ENCODE measurements around the gene SLC6A17. TPM values are rescaled to one million over a fixed set of nuclear protein-coding genes. Genes with fewer than 3 reads are reported as not detected.

SLC6A17 gene
- total and polyA plus RNA-seq, 2 experiments from 2014 or later: 0.03 to 0.17 TPM

DNA sequence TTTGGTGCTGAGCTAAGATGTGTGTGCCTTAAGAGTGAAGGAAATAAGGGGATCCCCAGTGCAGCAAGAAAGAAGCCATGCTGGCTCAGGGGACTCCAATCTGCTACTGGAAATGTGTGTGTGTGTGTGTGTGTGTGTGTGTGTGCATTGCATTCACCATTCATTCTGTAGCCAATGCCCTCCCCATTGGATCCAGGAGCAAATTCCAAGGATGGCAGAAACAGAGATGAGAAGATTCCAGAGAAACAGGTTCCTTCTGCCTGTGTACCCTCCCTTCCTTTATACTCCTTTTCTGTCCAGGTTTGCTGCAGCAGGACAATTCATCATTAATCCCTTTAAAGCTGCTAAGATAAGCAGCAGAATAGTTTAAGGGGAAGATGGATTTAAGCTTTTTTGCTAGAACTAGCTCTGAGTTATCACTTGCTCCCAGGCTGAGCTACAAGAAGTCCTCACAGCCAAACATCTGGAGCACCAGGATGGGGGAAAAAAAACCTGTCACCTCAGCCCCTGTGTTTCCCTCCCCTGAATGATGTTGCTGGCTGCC, 3.2 kb downstream of the SLC6A17 start:
- no peaks in the 10 kb centered on the region for H3K79me2 ChIP-seq (replicated peaks; ENCODE audit: insufficient read depth)
- H3K4me3 Mint-ChIP-seq: no peak overlapping the region
- H3K27ac ChIP-seq (ENCODE audit: low read depth): no peak overlapping the region
- H2AFZ ChIP-seq: no peak overlapping the region
- H3K4me2 ChIP-seq: no peak overlapping the region
- peaks cover 74% of the 10 kb centered on the region for H3K27me3 ChIP-seq (ENCODE audit: insufficient read depth)
- H3F3A ChIP-seq (replicated peaks; ENCODE audit: low read depth): no peaks in the 10 kb centered on the region
- peaks cover 8% of the 10 kb centered on the region; the same call in 1 of the 2 replicates for H3K4me1 ChIP-seq (ENCODE audit: insufficient read depth)
- H3K36me3 Mint-ChIP-seq (ENCODE audit: low read depth): no peaks in the 10 kb centered on the region; the same call in 2 of the 3 replicates
- TF ChIP-seq EZH2phosphoT487 (IDR thresholded peaks at IDR 0.05; ENCODE audit: unreplicated experiment) (no peak), NANOG (IDR thresholded peaks at IDR 0.05; ENCODE audit: borderline replicate concordance) (no peak), STAT1 (IDR thresholded peaks at IDR 0.05; ENCODE audit: unreplicated experiment) (no peak), ZNF331 (CRISPR knock-in tag; IDR thresholded peaks at IDR 0.05; ENCODE audit: low read depth) (no peak), ZNF114 (CRISPR knock-in tag; IDR thresholded peaks at IDR 0.05) (no peak), JUNB (IDR thresholded peaks at IDR 0.05; ENCODE audit: unreplicated experiment) (no peak), EZH2 (IDR thresholded peaks at IDR 0.05; ENCODE audit: low read depth, unreplicated experiment) (no peak), CREB1 (CRISPR knock-in tag; IDR thresholded peaks at IDR 0.05; ENCODE audit: low read depth) (no peak), POLR2AphosphoS5 (IDR thresholded peaks at IDR 0.05; ENCODE audit: low read depth) (no peak)
- TF ChIP-seq, protein P1, sequence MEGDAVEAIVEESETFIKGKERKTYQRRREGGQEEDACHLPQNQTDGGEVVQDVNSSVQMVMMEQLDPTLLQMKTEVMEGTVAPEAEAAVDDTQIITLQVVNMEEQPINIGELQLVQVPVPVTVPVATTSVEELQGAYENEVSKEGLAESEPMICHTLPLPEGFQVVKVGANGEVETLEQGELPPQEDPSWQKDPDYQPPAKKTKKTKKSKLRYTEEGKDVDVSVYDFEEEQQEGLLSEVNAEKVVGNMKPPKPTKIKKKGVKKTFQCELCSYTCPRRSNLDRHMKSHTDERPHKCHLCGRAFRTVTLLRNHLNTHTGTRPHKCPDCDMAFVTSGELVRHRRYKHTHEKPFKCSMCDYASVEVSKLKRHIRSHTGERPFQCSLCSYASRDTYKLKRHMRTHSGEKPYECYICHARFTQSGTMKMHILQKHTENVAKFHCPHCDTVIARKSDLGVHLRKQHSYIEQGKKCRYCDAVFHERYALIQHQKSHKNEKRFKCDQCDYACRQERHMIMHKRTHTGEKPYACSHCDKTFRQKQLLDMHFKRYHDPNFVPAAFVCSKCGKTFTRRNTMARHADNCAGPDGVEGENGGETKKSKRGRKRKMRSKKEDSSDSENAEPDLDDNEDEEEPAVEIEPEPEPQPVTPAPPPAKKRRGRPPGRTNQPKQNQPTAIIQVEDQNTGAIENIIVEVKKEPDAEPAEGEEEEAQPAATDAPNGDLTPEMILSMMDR (conservative IDR thresholded peaks at IDR 0.05; ENCODE audit: low read depth in 2 of 2): no peak
- TF ChIP-seq, protein P2, sequence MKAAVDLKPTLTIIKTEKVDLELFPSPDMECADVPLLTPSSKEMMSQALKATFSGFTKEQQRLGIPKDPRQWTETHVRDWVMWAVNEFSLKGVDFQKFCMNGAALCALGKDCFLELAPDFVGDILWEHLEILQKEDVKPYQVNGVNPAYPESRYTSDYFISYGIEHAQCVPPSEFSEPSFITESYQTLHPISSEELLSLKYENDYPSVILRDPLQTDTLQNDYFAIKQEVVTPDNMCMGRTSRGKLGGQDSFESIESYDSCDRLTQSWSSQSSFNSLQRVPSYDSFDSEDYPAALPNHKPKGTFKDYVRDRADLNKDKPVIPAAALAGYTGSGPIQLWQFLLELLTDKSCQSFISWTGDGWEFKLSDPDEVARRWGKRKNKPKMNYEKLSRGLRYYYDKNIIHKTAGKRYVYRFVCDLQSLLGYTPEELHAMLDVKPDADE (IDR thresholded peaks at IDR 0.05): no peak
- TF ChIP-seq, protein P3, sequence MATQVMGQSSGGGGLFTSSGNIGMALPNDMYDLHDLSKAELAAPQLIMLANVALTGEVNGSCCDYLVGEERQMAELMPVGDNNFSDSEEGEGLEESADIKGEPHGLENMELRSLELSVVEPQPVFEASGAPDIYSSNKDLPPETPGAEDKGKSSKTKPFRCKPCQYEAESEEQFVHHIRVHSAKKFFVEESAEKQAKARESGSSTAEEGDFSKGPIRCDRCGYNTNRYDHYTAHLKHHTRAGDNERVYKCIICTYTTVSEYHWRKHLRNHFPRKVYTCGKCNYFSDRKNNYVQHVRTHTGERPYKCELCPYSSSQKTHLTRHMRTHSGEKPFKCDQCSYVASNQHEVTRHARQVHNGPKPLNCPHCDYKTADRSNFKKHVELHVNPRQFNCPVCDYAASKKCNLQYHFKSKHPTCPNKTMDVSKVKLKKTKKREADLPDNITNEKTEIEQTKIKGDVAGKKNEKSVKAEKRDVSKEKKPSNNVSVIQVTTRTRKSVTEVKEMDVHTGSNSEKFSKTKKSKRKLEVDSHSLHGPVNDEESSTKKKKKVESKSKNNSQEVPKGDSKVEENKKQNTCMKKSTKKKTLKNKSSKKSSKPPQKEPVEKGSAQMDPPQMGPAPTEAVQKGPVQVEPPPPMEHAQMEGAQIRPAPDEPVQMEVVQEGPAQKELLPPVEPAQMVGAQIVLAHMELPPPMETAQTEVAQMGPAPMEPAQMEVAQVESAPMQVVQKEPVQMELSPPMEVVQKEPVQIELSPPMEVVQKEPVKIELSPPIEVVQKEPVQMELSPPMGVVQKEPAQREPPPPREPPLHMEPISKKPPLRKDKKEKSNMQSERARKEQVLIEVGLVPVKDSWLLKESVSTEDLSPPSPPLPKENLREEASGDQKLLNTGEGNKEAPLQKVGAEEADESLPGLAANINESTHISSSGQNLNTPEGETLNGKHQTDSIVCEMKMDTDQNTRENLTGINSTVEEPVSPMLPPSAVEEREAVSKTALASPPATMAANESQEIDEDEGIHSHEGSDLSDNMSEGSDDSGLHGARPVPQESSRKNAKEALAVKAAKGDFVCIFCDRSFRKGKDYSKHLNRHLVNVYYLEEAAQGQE (IDR thresholded peaks at IDR 0.05; ENCODE audit: unreplicated experiment): no peak
- TF ChIP-seq, protein P4, sequence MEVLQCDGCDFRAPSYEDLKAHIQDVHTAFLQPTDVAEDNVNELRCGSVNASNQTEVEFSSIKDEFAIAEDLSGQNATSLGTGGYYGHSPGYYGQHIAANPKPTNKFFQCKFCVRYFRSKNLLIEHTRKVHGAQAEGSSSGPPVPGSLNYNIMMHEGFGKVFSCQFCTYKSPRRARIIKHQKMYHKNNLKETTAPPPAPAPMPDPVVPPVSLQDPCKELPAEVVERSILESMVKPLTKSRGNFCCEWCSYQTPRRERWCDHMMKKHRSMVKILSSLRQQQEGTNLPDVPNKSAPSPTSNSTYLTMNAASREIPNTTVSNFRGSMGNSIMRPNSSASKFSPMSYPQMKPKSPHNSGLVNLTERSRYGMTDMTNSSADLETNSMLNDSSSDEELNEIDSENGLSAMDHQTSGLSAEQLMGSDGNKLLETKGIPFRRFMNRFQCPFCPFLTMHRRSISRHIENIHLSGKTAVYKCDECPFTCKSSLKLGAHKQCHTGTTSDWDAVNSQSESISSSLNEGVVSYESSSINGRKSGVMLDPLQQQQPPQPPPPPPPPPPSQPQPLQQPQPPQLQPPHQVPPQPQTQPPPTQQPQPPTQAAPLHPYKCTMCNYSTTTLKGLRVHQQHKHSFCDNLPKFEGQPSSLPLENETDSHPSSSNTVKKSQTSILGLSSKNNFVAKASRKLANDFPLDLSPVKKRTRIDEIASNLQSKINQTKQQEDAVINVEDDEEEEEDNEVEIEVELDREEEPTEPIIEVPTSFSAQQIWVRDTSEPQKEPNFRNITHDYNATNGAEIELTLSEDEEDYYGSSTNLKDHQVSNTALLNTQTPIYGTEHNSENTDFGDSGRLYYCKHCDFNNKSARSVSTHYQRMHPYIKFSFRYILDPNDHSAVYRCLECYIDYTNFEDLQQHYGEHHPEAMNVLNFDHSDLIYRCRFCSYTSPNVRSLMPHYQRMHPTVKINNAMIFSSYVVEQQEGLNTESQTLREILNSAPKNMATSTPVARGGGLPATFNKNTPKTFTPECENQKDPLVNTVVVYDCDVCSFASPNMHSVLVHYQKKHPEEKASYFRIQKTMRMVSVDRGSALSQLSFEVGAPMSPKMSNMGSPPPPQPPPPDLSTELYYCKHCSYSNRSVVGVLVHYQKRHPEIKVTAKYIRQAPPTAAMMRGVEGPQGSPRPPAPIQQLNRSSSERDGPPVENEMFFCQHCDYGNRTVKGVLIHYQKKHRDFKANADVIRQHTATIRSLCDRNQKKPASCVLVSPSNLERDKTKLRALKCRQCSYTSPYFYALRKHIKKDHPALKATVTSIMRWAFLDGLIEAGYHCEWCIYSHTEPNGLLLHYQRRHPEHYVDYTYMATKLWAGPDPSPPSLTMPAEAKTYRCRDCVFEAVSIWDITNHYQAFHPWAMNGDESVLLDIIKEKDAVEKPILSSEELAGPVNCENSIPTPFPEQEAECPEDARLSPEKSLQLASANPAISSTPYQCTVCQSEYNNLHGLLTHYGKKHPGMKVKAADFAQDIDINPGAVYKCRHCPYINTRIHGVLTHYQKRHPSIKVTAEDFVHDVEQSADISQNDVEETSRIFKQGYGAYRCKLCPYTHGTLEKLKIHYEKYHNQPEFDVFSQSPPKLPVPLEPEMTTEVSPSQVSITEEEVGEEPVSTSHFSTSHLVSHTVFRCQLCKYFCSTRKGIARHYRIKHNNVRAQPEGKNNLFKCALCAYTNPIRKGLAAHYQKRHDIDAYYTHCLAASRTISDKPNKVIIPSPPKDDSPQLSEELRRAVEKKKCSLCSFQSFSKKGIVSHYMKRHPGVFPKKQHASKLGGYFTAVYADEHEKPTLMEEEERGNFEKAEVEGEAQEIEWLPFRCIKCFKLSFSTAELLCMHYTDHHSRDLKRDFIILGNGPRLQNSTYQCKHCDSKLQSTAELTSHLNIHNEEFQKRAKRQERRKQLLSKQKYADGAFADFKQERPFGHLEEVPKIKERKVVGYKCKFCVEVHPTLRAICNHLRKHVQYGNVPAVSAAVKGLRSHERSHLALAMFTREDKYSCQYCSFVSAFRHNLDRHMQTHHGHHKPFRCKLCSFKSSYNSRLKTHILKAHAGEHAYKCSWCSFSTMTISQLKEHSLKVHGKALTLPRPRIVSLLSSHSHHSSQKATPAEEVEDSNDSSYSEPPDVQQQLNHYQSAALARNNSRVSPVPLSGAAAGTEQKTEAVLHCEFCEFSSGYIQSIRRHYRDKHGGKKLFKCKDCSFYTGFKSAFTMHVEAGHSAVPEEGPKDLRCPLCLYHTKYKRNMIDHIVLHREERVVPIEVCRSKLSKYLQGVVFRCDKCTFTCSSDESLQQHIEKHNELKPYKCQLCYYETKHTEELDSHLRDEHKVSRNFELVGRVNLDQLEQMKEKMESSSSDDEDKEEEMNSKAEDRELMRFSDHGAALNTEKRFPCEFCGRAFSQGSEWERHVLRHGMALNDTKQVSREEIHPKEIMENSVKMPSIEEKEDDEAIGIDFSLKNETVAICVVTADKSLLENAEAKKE (CRISPR knock-in tag; IDR thresholded peaks at IDR 0.05): no peak
- H3K9me2 ChIP-seq (ENCODE audit: insufficient read depth): no peaks in the 10 kb centered on the region
- H3K27ac Mint-ChIP-seq: no peak overlapping the region
- no peak overlapping the region for H3K4me3 ChIP-seq
- H3K4me1 Mint-ChIP-seq: peaks cover 11% of the 10 kb centered on the region
- no peaks in the 10 kb centered on the region for H3K36me3 ChIP-seq (ENCODE audit: insufficient read depth)
- no peaks in the 10 kb centered on the region; the same call in 2 of the 3 replicates for H3K9me3 Mint-ChIP-seq
- no peak for DNase-seq (ENCODE audit: low spot score)
- H4K20me1 ChIP-seq (replicated peaks; ENCODE audit: insufficient read depth): peaks cover 13% of the 10 kb centered on the region; the same call in 1 of the 2 replicates
- no peak for ATAC-seq
- H3K27me3 Mint-ChIP-seq (ENCODE audit: insufficient read depth, low read depth, poor library complexity): peaks cover 42% of the 10 kb centered on the region

Data from GM23338 (cell line).